ENCODE measurements around the gene CHMP4B. TPM values are rescaled to one million over a fixed set of nuclear protein-coding genes. Genes with fewer than 3 reads are reported as not detected.

CHMP4B gene
- total RNA-seq, 2 experiments from 2014 or later, result 44.2 to 49.3 TPM

DNA sequence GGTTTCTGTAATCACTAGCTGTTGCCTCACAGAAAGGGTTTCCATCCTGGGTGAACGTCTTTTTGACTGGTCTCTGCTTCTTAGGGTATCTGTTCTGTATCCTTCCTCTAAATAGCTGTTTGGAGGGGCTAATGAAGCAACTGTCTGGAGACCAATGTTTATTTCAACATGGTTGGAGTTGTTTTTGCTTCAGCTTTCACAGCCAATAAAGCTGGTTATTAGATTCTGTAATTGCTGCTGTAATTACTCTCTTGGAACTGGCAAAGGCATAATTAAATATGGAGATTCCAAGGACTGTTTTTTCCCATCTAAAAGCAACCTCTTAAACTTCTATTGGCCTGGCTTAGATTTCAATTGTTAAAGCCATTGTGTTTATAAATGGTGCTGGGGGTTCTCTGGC, 31.9 kb downstream of the CHMP4B start:
- TF ChIP-seq, protein P1, sequence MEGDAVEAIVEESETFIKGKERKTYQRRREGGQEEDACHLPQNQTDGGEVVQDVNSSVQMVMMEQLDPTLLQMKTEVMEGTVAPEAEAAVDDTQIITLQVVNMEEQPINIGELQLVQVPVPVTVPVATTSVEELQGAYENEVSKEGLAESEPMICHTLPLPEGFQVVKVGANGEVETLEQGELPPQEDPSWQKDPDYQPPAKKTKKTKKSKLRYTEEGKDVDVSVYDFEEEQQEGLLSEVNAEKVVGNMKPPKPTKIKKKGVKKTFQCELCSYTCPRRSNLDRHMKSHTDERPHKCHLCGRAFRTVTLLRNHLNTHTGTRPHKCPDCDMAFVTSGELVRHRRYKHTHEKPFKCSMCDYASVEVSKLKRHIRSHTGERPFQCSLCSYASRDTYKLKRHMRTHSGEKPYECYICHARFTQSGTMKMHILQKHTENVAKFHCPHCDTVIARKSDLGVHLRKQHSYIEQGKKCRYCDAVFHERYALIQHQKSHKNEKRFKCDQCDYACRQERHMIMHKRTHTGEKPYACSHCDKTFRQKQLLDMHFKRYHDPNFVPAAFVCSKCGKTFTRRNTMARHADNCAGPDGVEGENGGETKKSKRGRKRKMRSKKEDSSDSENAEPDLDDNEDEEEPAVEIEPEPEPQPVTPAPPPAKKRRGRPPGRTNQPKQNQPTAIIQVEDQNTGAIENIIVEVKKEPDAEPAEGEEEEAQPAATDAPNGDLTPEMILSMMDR (IDR thresholded peaks at IDR 0.05), result no peak
- no peak overlapping the region for H3K27ac ChIP-seq (ENCODE audit: low read depth in 1 of 2, low read length in 2 of 2)
- POLR2A ChIA-PET, result interaction anchor here (0.6 kb wide), 1 partner anchor 685 kb away, joined by 4 read pairs; no protein-coding TSS in a partner anchor
- no peak overlapping the region for H3K4me3 ChIP-seq (ENCODE audit: low read length)
- Mint-ChIP-seq H3K4me1 (ENCODE audit: low read depth) (peaks cover 93% of the 10 kb centered on the region), H3K36me3 (ENCODE audit: low read depth) (peaks cover 7% of the 10 kb centered on the region), H3K27me3 (no peaks in the 10 kb centered on the region), H3K4me3 (no peak overlapping the region), H3K9me3 (no peaks in the 10 kb centered on the region), H3K27ac (peak overlapping the region; percentile 69)
- no peaks in the 10 kb centered on the region for H3K9me3 ChIP-seq (ENCODE audit: control insufficient read depth in 1 of 2, insufficient read depth in 1 of 2, low read length in 2 of 2)
- ATAC-seq (ENCODE audit: poor library complexity) (no peak), DNase-seq (no peak)
- CTCF ChIA-PET, result no interaction called here
- H3K36me3 ChIP-seq (ENCODE audit: insufficient read depth, low read length), result peaks cover 3% of the 10 kb centered on the region
- H3K4me1 ChIP-seq (ENCODE audit: insufficient read depth, low read length), result peaks cover 60% of the 10 kb centered on the region
- intact Hi-C loops (cut with DNase I, micrococcal nuclease), result no loop called here
- no peaks in the 10 kb centered on the region for H3K27me3 ChIP-seq (ENCODE audit: control insufficient read depth in 1 of 2, insufficient read depth in 2 of 2, low read length in 2 of 2)

DNA sequence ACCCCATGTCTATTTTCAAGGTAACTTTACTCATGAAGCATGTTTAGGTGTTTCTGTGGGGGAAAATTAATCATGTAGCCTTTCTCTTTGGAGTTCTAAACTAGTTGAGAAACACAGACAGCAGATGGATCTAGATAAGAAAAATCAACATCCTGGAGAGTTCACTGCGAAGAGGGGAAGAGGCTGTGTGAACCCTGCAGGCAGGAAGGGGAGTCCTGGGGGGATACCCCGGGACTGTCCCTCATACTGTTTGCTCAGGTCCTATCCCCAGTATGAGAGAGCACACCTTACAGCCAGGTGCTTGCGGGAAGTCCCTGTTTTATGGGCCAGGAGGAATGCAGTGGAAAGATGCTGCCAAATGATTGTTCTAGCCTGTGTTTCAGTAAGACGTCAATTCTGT, 32.7 kb downstream of the CHMP4B start:
- Mint-ChIP-seq H3K9me3 (no peaks in the 10 kb centered on the region), H3K36me3 (ENCODE audit: low read depth) (peaks cover 14% of the 10 kb centered on the region), H3K27me3 (no peaks in the 10 kb centered on the region), H3K4me1 (ENCODE audit: low read depth) (peaks cover 94% of the 10 kb centered on the region), H3K27ac (peak overlapping the region; percentile 69), H3K4me3 (peak overlapping the region; percentile 11)
- ATAC-seq (ENCODE audit: poor library complexity) (peak; percentile 87), DNase-seq (peak in 4 of 14 experiments; percentile 16 to 54 (median 36))
- H3K9me3 ChIP-seq (ENCODE audit: control insufficient read depth in 1 of 2, insufficient read depth in 1 of 2, low read length in 2 of 2), result no peaks in the 10 kb centered on the region
- H3K27me3 ChIP-seq (ENCODE audit: control insufficient read depth in 1 of 2, insufficient read depth in 2 of 2, low read length in 2 of 2), result no peaks in the 10 kb centered on the region
- peaks cover 7% of the 10 kb centered on the region for H3K36me3 ChIP-seq (ENCODE audit: insufficient read depth, low read length)
- peaks cover 58% of the 10 kb centered on the region for H3K4me1 ChIP-seq (ENCODE audit: insufficient read depth, low read length)
- CTCF ChIA-PET, result no interaction called here
- TF ChIP-seq, protein P1 (IDR thresholded peaks at IDR 0.05), result no peak
- no peak overlapping the region for H3K27ac ChIP-seq (ENCODE audit: low read depth in 1 of 2, low read length in 2 of 2)
- intact Hi-C loops (cut with DNase I, micrococcal nuclease), result no loop called here
- POLR2A ChIA-PET, result interaction anchor here (0.6 kb wide), 1 partner anchor 685 kb away, joined by 4 read pairs; no protein-coding TSS in a partner anchor
- no peak overlapping the region for H3K4me3 ChIP-seq (ENCODE audit: low read length)

DNA sequence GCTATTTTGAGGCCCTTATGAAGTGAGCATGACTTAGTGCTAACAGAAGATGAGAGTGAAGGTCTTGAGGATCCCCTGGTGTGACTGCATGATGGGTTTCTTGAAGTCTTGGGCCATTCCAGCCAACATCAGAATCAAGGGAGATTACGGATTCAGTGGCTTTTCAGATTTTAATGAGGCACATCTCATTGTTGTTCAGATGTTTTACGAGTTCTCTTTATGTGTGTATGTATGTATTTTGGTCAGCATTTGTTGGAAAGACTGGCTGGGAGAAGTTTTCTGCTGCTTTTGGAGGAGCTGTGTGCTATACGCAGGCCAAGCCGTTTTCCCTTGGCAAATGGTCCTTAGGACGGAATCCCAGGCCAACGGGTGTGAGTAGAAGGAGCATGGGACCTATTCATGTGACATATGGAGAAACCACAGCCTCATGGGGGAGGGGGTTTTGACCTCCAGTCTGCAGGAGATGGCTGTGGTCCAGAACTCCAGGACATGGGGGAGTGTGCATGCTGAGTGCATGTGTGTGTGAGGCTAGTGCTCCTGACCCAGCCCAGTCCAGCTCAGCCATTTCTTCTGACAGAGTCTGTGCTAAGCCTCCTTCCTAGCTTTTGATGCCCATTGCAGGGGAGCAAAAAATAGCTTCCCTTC, 35.3 kb downstream of the CHMP4B start:
- Mint-ChIP-seq H3K9me3 (no peaks in the 10 kb centered on the region), H3K27me3 (no peaks in the 10 kb centered on the region), H3K4me3 (no peak overlapping the region), H3K4me1 (ENCODE audit: low read depth) (peaks cover 87% of the 10 kb centered on the region), H3K36me3 (ENCODE audit: low read depth) (peaks cover 34% of the 10 kb centered on the region), H3K27ac (peak overlapping the region; percentile 81)
- POLR2A ChIA-PET, result interaction anchor here (0.7 kb wide), 1 partner anchor 36 kb away, joined by 3 read pairs; the partner anchor contains the start of gene CHMP4B
- DNase-seq (no peak), ATAC-seq (ENCODE audit: poor library complexity) (no peak)
- intact Hi-C loops (cut with DNase I, micrococcal nuclease), result no loop called here
- no peak overlapping the region for H3K27ac ChIP-seq (ENCODE audit: low read depth in 1 of 2, low read length in 2 of 2)
- CTCF ChIA-PET, result no interaction called here
- TF ChIP-seq, protein P1 (IDR thresholded peaks at IDR 0.05), result no peak
- H3K4me1 ChIP-seq (ENCODE audit: insufficient read depth, low read length), result peaks cover 40% of the 10 kb centered on the region
- H3K4me3 ChIP-seq (ENCODE audit: low read length), result no peak overlapping the region
- peaks cover 25% of the 10 kb centered on the region for H3K36me3 ChIP-seq (ENCODE audit: insufficient read depth, low read length)
- H3K9me3 ChIP-seq (ENCODE audit: control insufficient read depth in 1 of 2, insufficient read depth in 1 of 2, low read length in 2 of 2), result no peaks in the 10 kb centered on the region
- no peaks in the 10 kb centered on the region for H3K27me3 ChIP-seq (ENCODE audit: control insufficient read depth in 1 of 2, insufficient read depth in 2 of 2, low read length in 2 of 2)
